HepG2 (cell line): ENCODE results near the gene NPY1R. TPM values are rescaled to one million over a fixed set of nuclear protein-coding genes. Genes with fewer than 3 reads are reported as not detected.

ENCODE experiments used
- ATAC-seq: fragments of 200-7000 bp; cut with Tn5 transposase; 3 replicates; pipeline ENCODE4 v1.9.1; 2020; ENCODE audit warnings: mild to moderate bottlenecking, moderate library complexity
- BruUV-seq: library from RNA; stranded (reverse); fragments of 400-500 nt; replicated peaks from 2 replicates; lab custom pipeline; 2021; lab: Mats Ljungman, UMichigan
- CTCF ChIA-PET: fragments of 300-600 bp; formaldehyde crosslinking; extraction: SDS; loops from one replicate; lab custom pipeline; 2021; ENCODE audit warnings: low total read pairs, inconsistent platforms, low intra/inter-chr PET ratio; lab: Yijun Ruan, JAX
- POLR2A ChIA-PET: fragments of 350-600 bp; sonication (Branson Sonifier 250); formaldehyde crosslinking; loops from one replicate; lab custom pipeline; 2020; ENCODE audit warnings: antibody characterized with exemption, inconsistent platforms; lab: Yijun Ruan, JAX
- DNase-seq: peaks from one replicate; pipeline ENCODE4 v3.0.0-alpha.2; 2015; ENCODE audit warnings: low spot score
- FAIRE-seq: peaks from 3 replicates; lab custom pipeline; 2011; peaks lifted over from hg19 to GRCh38; lab: Jason Lieb, UNC
- H2AFZ ChIP-seq: one replicate; pipeline ENCODE4 v1.6.1; 2011; ENCODE audit warnings: low read length, inconsistent platforms
- H3K27ac ChIP-seq: fragments of 300-600 bp; 3 replicates; pipeline ENCODE4 v1.8.0; 2011; ENCODE audit warnings: mixed run types, mild to moderate bottlenecking, mixed read lengths, low read length, inconsistent platforms; ENCODE audit not compliant: insufficient read depth; ENCODE audit errors: extremely low read length
- H3K27me3 ChIP-seq, 2 experiments: fragments of 200-600 bp in 1 of 2; 2 replicates in 1 of 2; 3 replicates in 1 of 2; pipeline versions ENCODE4 v1.6.0 to v1.8.0; 2011; ENCODE audit warnings: low read length in 2 of 2, mild to moderate bottlenecking in 2 of 2, moderate library complexity in 2 of 2, inconsistent platforms in 1 of 2; ENCODE audit not compliant: insufficient read depth in 2 of 2, control insufficient read depth in 1 of 2
- H3K36me3 ChIP-seq, 2 experiments: fragments of 200-600 bp in 1 of 2; replicated peaks in 1 of 2; 2 replicates in 1 of 2; 3 replicates in 1 of 2; pipeline versions ENCODE4 v1.5.1 to v1.8.0; 2011; ENCODE audit warnings: low read length in 2 of 2, inconsistent platforms in 1 of 2; ENCODE audit not compliant: insufficient read depth in 2 of 2, control insufficient read depth in 1 of 2
- H3K4me1 ChIP-seq: 2 replicates; pipeline ENCODE4 v1.5.1; 2012; ENCODE audit warnings: low read length, inconsistent platforms; ENCODE audit not compliant: insufficient read depth
- H3K4me2 ChIP-seq: 2 replicates; pipeline ENCODE4 v1.6.0; 2011; ENCODE audit warnings: low read depth, low read length, inconsistent platforms
- H3K4me3 ChIP-seq, 3 experiments: fragments of 200-600 bp in 1 of 3; sonication (generic), shearing (Covaris generic) in 1 of 3; replicated peaks in 1 of 3; 2 replicates each; pipeline ENCODE4 v1.5.1; 2011 to 2016; ENCODE audit warnings: low read length in 3 of 3, inconsistent platforms in 2 of 3, low read depth in 2 of 3, mild to moderate bottlenecking in 2 of 3, control low read depth in 1 of 3, mixed read lengths in 1 of 3; ENCODE audit not compliant: insufficient read depth in 1 of 3
- H3K79me2 ChIP-seq: one replicate; pipeline ENCODE4 v1.6.1; 2011; ENCODE audit warnings: low read length, inconsistent platforms; ENCODE audit not compliant: insufficient read depth
- H3K9ac ChIP-seq: 2 replicates; pipeline ENCODE4 v1.6.0; 2011; ENCODE audit warnings: mild to moderate bottlenecking, low read depth, low read length, inconsistent platforms; ENCODE audit not compliant: insufficient read depth
- H3K9me3 ChIP-seq: 2 replicates; pipeline ENCODE4 v1.5.1; 2012; ENCODE audit warnings: mild to moderate bottlenecking, low read length
- H4K20me1 ChIP-seq: 2 replicates; pipeline ENCODE4 v1.6.0; 2011; ENCODE audit warnings: inconsistent platforms, mild to moderate bottlenecking, low read length, moderate library complexity; ENCODE audit not compliant: insufficient read depth
- AHDC1 ChIP-seq: sonication (generic); formaldehyde crosslinking; IDR thresholded peaks from 2 replicates; pipeline ENCODE4 v1.5.1; 2020; ENCODE audit warnings: mild to moderate bottlenecking, missing genetic modification reagents, borderline replicate concordance
- ATF7 ChIP-seq, 2 experiments: fragments of 450-650 bp in 1 of 2; sonication (generic) in 1 of 2; formaldehyde crosslinking in 1 of 2; IDR thresholded peaks; 2 replicates each; pipeline versions ENCODE4 v1.4.0 to v1.6.1; 2016 to 2020; ENCODE audit warnings: antibody characterized with exemption in 1 of 2, mild to moderate bottlenecking in 1 of 2, missing genetic modification reagents in 1 of 2
- BRCA1 ChIP-seq: sonication (generic); formaldehyde crosslinking; IDR thresholded peaks from 2 replicates; pipeline ENCODE4 v1.4.0; 2020; ENCODE audit warnings: missing genetic modification reagents
- CBFB ChIP-seq: sonication (generic); formaldehyde crosslinking; IDR thresholded peaks from 2 replicates; pipeline ENCODE4 v1.4.0; 2020; ENCODE audit warnings: missing genetic modification reagents
- ELF1 ChIP-seq: sonication (generic); formaldehyde crosslinking; IDR thresholded peaks from 2 replicates; pipeline ENCODE4 v1.4.0; 2020; ENCODE audit warnings: missing genetic modification reagents
- KDM6A ChIP-seq: IDR thresholded peaks from 2 replicates; pipeline ENCODE4 v1.6.1; 2016; ENCODE audit warnings: low read depth
- MATR3 ChIP-seq: sonication (generic); formaldehyde crosslinking; IDR thresholded peaks from 2 replicates; pipeline ENCODE4 v1.4.0; 2020; ENCODE audit warnings: missing genetic modification reagents
- RBAK ChIP-seq: sonication (generic); formaldehyde crosslinking; IDR thresholded peaks from 2 replicates; pipeline ENCODE4 v1.5.1; 2020; ENCODE audit warnings: mild to moderate bottlenecking, missing genetic modification reagents
- SCMH1 ChIP-seq: sonication (generic); formaldehyde crosslinking; IDR thresholded peaks from 2 replicates; pipeline ENCODE4 v1.9.0; 2021; ENCODE audit warnings: missing genetic modification reagents, mild to moderate bottlenecking, borderline replicate concordance
- SKI ChIP-seq: fragments of 450-650 bp; IDR thresholded peaks from one replicate; pipeline ENCODE4 v1.6.1; 2018; ENCODE audit warnings: mild to moderate bottlenecking; ENCODE audit not compliant: partially characterized antibody
- THAP7 ChIP-seq: sonication (generic); formaldehyde crosslinking; IDR thresholded peaks from 2 replicates; pipeline ENCODE4 v1.8.1; 2023; ENCODE audit warnings: mild to moderate bottlenecking, missing genetic modification reagents
- U2AF1 ChIP-seq: fragments of 200-400 bp; formaldehyde crosslinking; optimal IDR thresholded peaks from 2 replicates; pipeline ENCODE3; 2017; ENCODE audit warnings: mild to moderate bottlenecking, low read depth, low read length
- ZNF577 ChIP-seq: sonication (generic); formaldehyde crosslinking; IDR thresholded peaks from 2 replicates; pipeline ENCODE4 v1.4.0; 2020; ENCODE audit warnings: mild to moderate bottlenecking, low read depth, missing genetic modification reagents, borderline replicate concordance
- WGBS: methylation state at CpG from one replicate; pipeline ENCODE4 v1.1.6; 2017; ENCODE audit warnings: low lambda C conversion rate; 5-methylcytosine and 5-hydroxymethylcytosine counted together
- in situ Hi-C: cut with HindIII; loops from 2 replicates; pipeline ENCODE4 v1.10.0; 2017; ENCODE audit warnings: low pct_unique_long_range_greater_than_20kb; ENCODE audit not compliant: extremely low pct_ligation_motif_present
- intact Hi-C: fragments of 100-400 bp; cut with micrococcal nuclease; formaldehyde crosslinking; loops from one replicate; pipeline ENCODE4 v1.10.0; 2022; ENCODE audit not compliant: unreplicated experiment
- polyA plus RNA-seq, 8 experiments: library from polyadenylated mRNA; depleted of rRNA in 3 of 8; stranded (reverse) in 7 of 8; unstranded in 1 of 8; fragments of >200 nt; fragmentation: Illumina TruSeq in 4 of 8; extraction: Trizol in 4 of 8; gene quantifications; 2 replicates each; pipeline versions ENCODE4 v1.2.1 to v1.2.3, GENCODE V29; 2011 to 2016; ENCODE audit warnings: low read depth in 4 of 8, missing spikeins in 1 of 8, mixed read lengths in 1 of 8; ENCODE audit not compliant: insufficient read depth in 1 of 8
- total RNA-seq, 5 experiments: library from RNA; depleted of rRNA; stranded (reverse); fragments of >200 nt; fragmentation: Illumina TruSeq; extraction: Trizol; gene quantifications; 2 replicates each; pipeline ENCODE4 v1.2.3, GENCODE V29; 2016; ENCODE audit warnings: low read depth in 1 of 5

Gene NPY1R
- total and polyA plus RNA-seq, 2 of the 13 experiments (the other 11 are each of a cell fraction or from before 2014, with no cell fraction given), result not detected

GRCh38 chr4:163303069-163303468, 29.3 kb downstream of the NPY1R start:
- WGBS, result 68% methylated on average over 2 of the region's 2 CpGs
- no peaks in the 10 kb centered on the region for H3K79me2 ChIP-seq
- H3K36me3 ChIP-seq, result no peaks in the 10 kb centered on the region
- ChIA-PET POLR2A (no interaction called here), CTCF (no interaction called here)
- no peak overlapping the region for H2AFZ ChIP-seq
- H3K9ac ChIP-seq, result no peak overlapping the region
- no peaks in the 10 kb centered on the region for H3K27me3 ChIP-seq
- peaks cover 10% of the 10 kb centered on the region for H3K4me1 ChIP-seq
- no peak overlapping the region for H3K27ac ChIP-seq
- in situ Hi-C loops, result no loop called here
- intact Hi-C loops, result no loop called here
- no peak overlapping the region for H3K4me2 ChIP-seq
- no TSS peak for BruUV-seq
- DNase-seq (no peak), ATAC-seq (no peak), FAIRE-seq (no peak)
- H4K20me1 ChIP-seq, result no peaks in the 10 kb centered on the region
- H3K4me3 ChIP-seq, result no peak overlapping the region
- H3K9me3 ChIP-seq, result no peaks in the 10 kb centered on the region
- TF ChIP-seq BRCA1 (CRISPR knock-in tag) (no peak), AHDC1 (CRISPR knock-in tag) (no peak), KDM6A (CRISPR knock-in tag) (no peak), ELF1 (no peak), SKI (no peak), MATR3 (CRISPR knock-in tag) (no peak), SCMH1 (CRISPR knock-in tag) (no peak), ATF7 (IDR thresholded peaks at IDR 0.05) (no peak), ATF7 (CRISPR knock-in tag; IDR thresholded peaks at IDR 0.05) (no peak), RBAK (no peak), THAP7 (CRISPR knock-in tag) (no peak), CBFB (CRISPR knock-in tag) (no peak), U2AF1 (no peak), ZNF577 (no peak)
